Tongue (tissue), 3 donors: ENCODE results near the gene DDAH1. TPM values are rescaled to one million over a fixed set of nuclear protein-coding genes. Genes with fewer than 3 reads are reported as not detected.

Source experiments
- DNase-seq: peaks from one replicate; pipeline ENCODE4 v3.0.0-alpha.2; 2015
- small RNA-seq: library from RNA; depleted of rRNA; stranded (forward); fragments of <200 nt; gene quantifications from one replicate; pipeline ENCODE3, GENCODE V24; 2014; ENCODE audit warnings: low replicate concordance
- total RNA-seq: library from RNA; depleted of rRNA; stranded (reverse); fragments of >200 nt; gene quantifications from one replicate; pipeline ENCODE4 v1.2.3, GENCODE V29; 2014

The DDAH1 gene
- total RNA-seq, 1 donor from 2014 or later, result 43.8 TPM

GRCh38 chr1:85274969-85275453 is 189.9 kb downstream of the DDAH1 start:
- peak; percentile 21 for DNase-seq

GRCh38 chr1:85273397-85273796 is 191.6 kb downstream of the DDAH1 start:
- no peak for DNase-seq

DNA sequence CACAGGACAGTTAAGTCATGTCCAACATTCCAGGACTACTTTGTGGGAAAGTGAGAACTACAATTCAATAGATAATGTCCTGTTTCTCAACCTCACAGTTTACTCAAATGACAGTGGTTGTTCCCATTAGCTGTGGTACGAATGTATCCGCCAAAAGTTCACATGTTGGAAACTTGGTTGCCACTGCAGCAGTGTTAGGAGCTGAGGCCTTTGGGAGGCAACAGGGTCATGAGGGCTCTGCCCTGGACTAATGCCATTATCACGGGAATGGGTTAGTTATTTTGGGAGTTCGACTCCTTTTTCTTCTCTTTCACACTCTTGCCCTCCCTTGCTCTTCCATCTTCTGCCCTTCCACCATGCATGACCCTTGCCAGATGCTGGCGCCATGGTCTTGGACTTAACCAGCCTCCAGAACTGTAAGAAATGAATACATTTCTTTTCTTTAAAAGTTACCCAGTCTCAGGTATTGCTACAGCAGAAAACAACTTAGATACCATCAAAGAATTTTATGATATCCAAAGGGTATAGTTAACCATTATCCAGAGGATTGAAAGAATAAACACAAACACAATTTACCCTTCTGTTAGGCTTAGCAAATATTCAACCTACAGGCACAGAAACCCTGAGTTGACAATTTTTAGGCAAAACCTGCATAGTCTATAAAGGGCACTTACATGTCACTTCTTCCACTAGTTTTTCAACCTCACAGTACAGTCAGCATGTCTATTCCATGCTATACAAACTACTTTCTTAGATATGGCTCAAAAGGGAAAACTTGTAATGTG is 196.0 kb downstream of the DDAH1 start:
- DNase-seq, result no peak

Small RNA genes lying within 50 kb of the gene (small RNA-seq; reads per million reads assigned to genes)
- gene RF00019, result not detected

Other genes with a start within 250 kb of the DDAH1 start
- 16.7 TPM for gene C1orf52, start 205.5 kb downstream of the DDAH1 start, total RNA-seq
- 15.9 TPM for gene BCL10, start 188.5 kb downstream of the DDAH1 start, total RNA-seq
- gene CCN1, start 115.6 kb upstream of the DDAH1 start, total RNA-seq, result 27.5 TPM
- gene ZNHIT6, start 243.3 kb upstream of the DDAH1 start, total RNA-seq, result 12.5 TPM